GM12872 (cell line): ENCODE data around the gene MCTP2.

Source experiments
- TF ChIP-seq, protein P1 (sequence below): IDR thresholded peaks from 3 replicates; pipeline ENCODE4 v1.5.1; 2011; ENCODE audit warnings: low read depth, mild to moderate bottlenecking, low read length, moderate library complexity; ENCODE audit not compliant: insufficient read depth

The MCTP2 gene

DNA sequence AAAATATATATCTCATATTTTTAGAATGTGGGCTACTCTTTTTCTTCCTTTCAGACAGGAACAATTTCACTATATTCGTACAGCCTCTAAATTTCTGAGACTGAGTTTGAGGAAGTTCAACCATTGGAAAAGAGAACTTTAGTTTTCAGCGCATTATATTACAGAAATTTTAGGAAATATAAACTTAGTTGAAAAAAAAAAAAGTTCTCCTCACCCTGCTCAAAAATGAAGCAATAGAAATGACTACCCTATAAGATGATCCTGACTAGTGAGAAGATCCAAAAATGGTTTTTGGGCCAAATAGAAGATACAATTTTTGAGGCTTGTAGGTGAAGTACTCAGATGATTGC, 139.6 kb downstream of the MCTP2 start:
- TF ChIP-seq, protein P1, sequence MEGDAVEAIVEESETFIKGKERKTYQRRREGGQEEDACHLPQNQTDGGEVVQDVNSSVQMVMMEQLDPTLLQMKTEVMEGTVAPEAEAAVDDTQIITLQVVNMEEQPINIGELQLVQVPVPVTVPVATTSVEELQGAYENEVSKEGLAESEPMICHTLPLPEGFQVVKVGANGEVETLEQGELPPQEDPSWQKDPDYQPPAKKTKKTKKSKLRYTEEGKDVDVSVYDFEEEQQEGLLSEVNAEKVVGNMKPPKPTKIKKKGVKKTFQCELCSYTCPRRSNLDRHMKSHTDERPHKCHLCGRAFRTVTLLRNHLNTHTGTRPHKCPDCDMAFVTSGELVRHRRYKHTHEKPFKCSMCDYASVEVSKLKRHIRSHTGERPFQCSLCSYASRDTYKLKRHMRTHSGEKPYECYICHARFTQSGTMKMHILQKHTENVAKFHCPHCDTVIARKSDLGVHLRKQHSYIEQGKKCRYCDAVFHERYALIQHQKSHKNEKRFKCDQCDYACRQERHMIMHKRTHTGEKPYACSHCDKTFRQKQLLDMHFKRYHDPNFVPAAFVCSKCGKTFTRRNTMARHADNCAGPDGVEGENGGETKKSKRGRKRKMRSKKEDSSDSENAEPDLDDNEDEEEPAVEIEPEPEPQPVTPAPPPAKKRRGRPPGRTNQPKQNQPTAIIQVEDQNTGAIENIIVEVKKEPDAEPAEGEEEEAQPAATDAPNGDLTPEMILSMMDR, result no peak

DNA sequence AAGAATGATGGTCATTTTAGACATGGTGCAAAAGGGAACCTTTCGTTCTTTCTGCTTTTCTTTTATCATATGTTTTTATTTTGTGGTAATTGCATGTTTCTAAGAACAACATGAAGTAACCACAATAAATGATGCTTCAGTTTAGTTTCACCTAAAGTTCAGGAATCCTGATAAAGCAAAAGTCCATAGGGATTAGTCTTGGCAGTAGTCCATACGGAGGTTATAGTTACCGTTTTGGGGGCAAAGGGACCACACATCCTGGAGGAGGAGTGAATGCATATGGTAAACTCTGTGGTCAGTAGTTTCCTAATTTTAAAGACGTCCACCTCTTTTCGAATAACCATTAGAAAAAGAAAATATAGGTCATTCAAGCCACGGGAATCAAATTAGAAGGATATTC, 141.5 kb downstream of the MCTP2 start:
- TF ChIP-seq, protein P1, result no peak

DNA sequence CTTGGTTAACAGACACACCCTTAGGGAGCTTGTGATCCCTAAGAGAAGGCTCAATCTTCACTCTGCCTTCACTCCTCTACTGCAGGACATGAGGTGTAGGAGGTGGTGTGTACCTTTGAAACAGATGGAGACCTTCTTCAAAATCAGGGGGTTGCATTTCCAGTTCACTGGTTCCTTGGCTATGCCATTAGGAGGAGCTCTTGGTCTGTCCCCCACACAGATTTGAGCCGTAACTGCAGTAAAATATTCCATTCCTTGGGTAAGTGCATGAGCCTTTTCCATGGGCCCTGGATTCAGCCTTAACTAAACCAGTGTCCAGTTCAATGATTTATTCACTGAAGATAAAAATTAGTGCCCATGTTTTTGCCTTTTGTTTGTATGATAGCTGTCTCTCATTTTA, 144.6 kb downstream of the MCTP2 start:
- TF ChIP-seq, protein P1, result no peak

DNA sequence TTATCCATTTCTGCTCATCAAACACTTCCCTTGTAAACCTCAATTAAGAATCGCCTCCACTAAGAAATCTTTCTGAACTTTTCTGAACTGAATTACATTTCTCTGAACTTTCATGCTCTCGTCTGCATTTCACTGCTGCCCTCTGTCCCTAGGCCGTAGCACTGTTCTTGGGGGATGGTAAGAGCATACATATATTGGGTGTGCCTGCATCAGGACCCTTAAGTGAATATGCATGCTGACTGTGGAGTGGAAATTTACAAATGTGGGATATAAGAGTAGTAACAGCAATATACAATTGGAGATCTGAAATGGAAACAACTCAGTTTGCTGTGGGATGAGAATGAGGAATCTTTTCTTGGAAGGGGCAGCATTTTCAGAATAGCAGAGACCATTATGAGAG, 148.6 kb downstream of the MCTP2 start:
- TF ChIP-seq, protein P1, result no peak

DNA sequence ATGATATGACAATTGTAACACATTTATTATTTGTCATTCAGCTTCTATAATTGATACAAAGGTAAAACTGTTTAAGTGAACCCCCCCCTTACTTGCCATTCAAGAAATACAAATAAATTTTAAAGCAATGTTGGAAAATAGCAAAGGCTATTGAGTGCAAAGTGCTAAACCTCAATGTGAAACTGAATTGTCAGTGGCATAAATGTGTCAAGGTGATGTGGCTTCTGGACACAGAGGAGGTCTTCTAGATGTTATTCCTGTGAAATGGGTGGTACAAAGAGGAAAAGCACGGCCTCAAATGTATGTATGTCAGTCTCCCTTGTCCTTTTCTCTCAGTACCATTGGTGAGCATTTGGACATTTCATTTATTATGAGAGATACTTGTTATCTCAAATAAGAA, 149.4 kb downstream of the MCTP2 start:
- TF ChIP-seq, protein P1, result no peak

DNA sequence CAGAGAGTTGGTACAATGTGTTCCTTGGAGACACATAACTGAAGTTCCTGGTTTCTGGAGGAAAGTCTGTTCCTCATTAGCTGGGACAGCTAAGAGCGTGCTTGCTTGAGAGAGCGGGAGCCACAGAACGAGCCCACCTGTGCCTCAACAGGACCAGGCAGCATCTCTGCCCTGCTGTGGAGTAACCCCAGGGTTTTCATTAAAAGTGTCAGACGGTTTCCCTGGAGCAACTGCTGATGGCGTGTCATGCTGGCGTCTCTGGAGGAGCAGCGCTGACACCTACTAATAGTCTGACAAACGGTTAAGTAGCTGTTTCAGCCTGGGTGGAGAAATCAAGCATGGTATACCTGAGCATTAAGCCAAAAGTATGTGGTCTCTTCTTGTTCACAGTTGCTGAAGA, 150.0 kb downstream of the MCTP2 start:
- TF ChIP-seq, protein P1, result no peak

DNA sequence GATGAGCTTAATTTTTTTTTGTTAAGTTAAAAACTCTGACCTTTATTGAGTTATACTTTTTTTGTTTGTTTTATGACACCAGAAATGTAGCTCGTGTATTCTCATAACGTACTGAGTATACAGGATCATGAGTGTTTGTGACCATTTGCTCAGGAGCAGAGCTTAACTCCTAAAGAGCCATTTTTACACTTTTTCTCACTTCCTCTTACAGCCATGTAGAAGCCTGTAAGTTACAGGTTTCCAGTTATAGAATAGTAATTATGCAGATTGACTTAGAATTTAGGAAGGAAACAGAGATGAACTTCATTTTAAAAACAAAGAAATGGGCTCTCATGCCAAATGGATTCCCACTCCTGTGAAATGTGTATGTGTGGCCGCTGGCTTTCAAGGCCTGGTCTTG, 151.7 kb downstream of the MCTP2 start:
- TF ChIP-seq, protein P1, result no peak

DNA sequence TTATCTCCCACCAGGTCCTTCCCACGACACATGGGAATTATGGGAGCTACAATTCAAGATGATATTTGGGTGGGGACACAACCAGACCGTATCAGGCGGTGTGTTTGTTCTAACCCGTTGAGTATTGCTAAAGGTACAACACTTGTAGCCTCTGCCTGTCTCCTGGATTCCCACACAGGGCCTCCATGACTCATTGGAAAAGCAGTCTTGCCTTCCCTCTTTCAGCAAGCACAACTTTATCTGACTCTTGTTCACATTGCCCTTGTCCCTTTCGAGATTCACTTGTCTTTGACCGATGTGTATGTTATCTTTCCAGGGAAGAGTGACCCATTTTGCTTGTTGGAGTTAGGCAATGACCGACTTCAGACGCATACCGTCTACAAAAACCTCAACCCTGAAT, 152.3 kb downstream of the MCTP2 start:
- TF ChIP-seq, protein P1, result no peak
